Measurements from ENCODE around the gene CCDC57.

CCDC57 gene

GRCh38 chr17:82126556-82127314 is 85.9 kb downstream of the CCDC57 start:
- H3K4me3 Mint-ChIP-seq, result no peak overlapping the region
- DNase-seq (no peak), ATAC-seq (replicated peaks) (no peak)
- no peak overlapping the region for H3K27ac Mint-ChIP-seq
- no peaks in the 10 kb centered on the region for H3K27me3 Mint-ChIP-seq
- peaks cover 0 to 2% of the 10 kb centered on the region in 2 donors for H3K4me1 Mint-ChIP-seq
- no peaks in the 10 kb centered on the region for H3K9me3 Mint-ChIP-seq
- H3K36me3 Mint-ChIP-seq, result peaks cover 6 to 36% of the 10 kb centered on the region in 2 donors

GRCh38 chr17:82124101-82124500 is 88.5 kb downstream of the CCDC57 start:
- Mint-ChIP-seq H3K4me3 (no peak overlapping the region), H3K36me3 (peaks cover 12 to 42% of the 10 kb centered on the region in 2 donors), H3K27me3 (no peaks in the 10 kb centered on the region), H3K4me1 (peaks cover 0 to 2% of the 10 kb centered on the region in 2 donors), H3K9me3 (no peaks in the 10 kb centered on the region), H3K27ac (no peak overlapping the region)
- DNase-seq, result no peak
- ATAC-seq (replicated peaks), result no peak

GRCh38 chr17:82121660-82122629 is 90.7 kb downstream of the CCDC57 start:
- no peak overlapping the region for H3K27ac Mint-ChIP-seq
- ATAC-seq (replicated peaks) (no peak), DNase-seq (no peak)
- H3K4me1 Mint-ChIP-seq, result peaks cover 0 to 2% of the 10 kb centered on the region in 2 donors
- H3K4me3 Mint-ChIP-seq, result no peak overlapping the region
- H3K27me3 Mint-ChIP-seq, result no peaks in the 10 kb centered on the region
- peaks cover 12 to 42% of the 10 kb centered on the region in 2 donors for H3K36me3 Mint-ChIP-seq
- no peaks in the 10 kb centered on the region for H3K9me3 Mint-ChIP-seq

GRCh38 chr17:82121246-82121645 is 91.4 kb downstream of the CCDC57 start:
- Mint-ChIP-seq H3K27me3 (no peaks in the 10 kb centered on the region), H3K9me3 (no peaks in the 10 kb centered on the region), H3K4me1 (peaks cover 0 to 2% of the 10 kb centered on the region in 2 donors), H3K36me3 (peaks cover 12 to 41% of the 10 kb centered on the region in 2 donors), H3K4me3 (no peak overlapping the region), H3K27ac (no peak overlapping the region)
- DNase-seq (no peak), ATAC-seq (replicated peaks) (no peak)

GRCh38 chr17:82120148-82120547 is 92.5 kb downstream of the CCDC57 start:
- Mint-ChIP-seq H3K4me3 (no peak overlapping the region), H3K36me3 (peaks cover 12 to 35% of the 10 kb centered on the region in 2 donors), H3K4me1 (peaks cover 0 to 2% of the 10 kb centered on the region in 2 donors), H3K27ac (no peak overlapping the region), H3K9me3 (no peaks in the 10 kb centered on the region), H3K27me3 (no peaks in the 10 kb centered on the region)
- DNase-seq (no peak), ATAC-seq (replicated peaks) (no peak)

- DNase-seq (no peak), ATAC-seq (replicated peaks) (no peak)
- no peak overlapping the region for H3K27ac Mint-ChIP-seq
- no peaks in the 10 kb centered on the region for H3K27me3 Mint-ChIP-seq
- H3K36me3 Mint-ChIP-seq, result peaks cover 11 to 28% of the 10 kb centered on the region in 2 donors
- no peak overlapping the region for H3K4me3 Mint-ChIP-seq
- H3K9me3 Mint-ChIP-seq, result no peaks in the 10 kb centered on the region
- H3K4me1 Mint-ChIP-seq, result peaks cover 0 to 2% of the 10 kb centered on the region in 2 donors
Observed at GRCh38 chr17:82118815-82119380, 93.7 kb downstream of the CCDC57 start.

- Mint-ChIP-seq H3K9me3 (no peaks in the 10 kb centered on the region), H3K27ac (no peak overlapping the region), H3K27me3 (no peaks in the 10 kb centered on the region), H3K4me3 (no peak overlapping the region), H3K36me3 (peaks cover 13 to 31% of the 10 kb centered on the region in 2 donors), H3K4me1 (peaks cover 0 to 2% of the 10 kb centered on the region in 2 donors)
- DNase-seq (no peak), ATAC-seq (replicated peaks) (no peak)
Observed at GRCh38 chr17:82118168-82118814, 94.4 kb downstream of the CCDC57 start.

- Mint-ChIP-seq H3K36me3 (peaks cover 13 to 26% of the 10 kb centered on the region in 2 donors), H3K27me3 (no peaks in the 10 kb centered on the region), H3K27ac (no peak overlapping the region), H3K4me3 (no peak overlapping the region), H3K4me1 (peaks cover 0 to 2% of the 10 kb centered on the region in 2 donors), H3K9me3 (no peaks in the 10 kb centered on the region)
- ATAC-seq (replicated peaks), result no peak
- no peak for DNase-seq
Observed at GRCh38 chr17:82117139-82118090, 95.2 kb downstream of the CCDC57 start.

- no peak overlapping the region for H3K4me3 Mint-ChIP-seq
- H3K36me3 Mint-ChIP-seq, result peaks cover 12 to 24% of the 10 kb centered on the region in 2 donors
Observed at GRCh38 chr17:82116246-82116645, 96.4 kb downstream of the CCDC57 start.

GRCh38 chr17:82114872-82115271 is 97.8 kb downstream of the CCDC57 start:
- Mint-ChIP-seq H3K27ac (no peak overlapping the region), H3K4me1 (no peaks in the 10 kb centered on the region), H3K9me3 (no peaks in the 10 kb centered on the region), H3K4me3 (no peak overlapping the region), H3K27me3 (no peaks in the 10 kb centered on the region), H3K36me3 (peaks cover 12 to 24% of the 10 kb centered on the region in 2 donors)
- no peak for ATAC-seq (replicated peaks)
- DNase-seq, result no peak

More at GRCh38 chr17:82116246-82116645, 96.4 kb downstream of the CCDC57 start:
- ATAC-seq (replicated peaks), result no peak
- H3K27me3 Mint-ChIP-seq, result no peaks in the 10 kb centered on the region
- no peaks in the 10 kb centered on the region for H3K9me3 Mint-ChIP-seq
- no peak for DNase-seq
- H3K4me1 Mint-ChIP-seq, result no peaks in the 10 kb centered on the region
- no peak overlapping the region for H3K27ac Mint-ChIP-seq

GRCh38 chr17:82114447-82114846 is 98.2 kb downstream of the CCDC57 start:
- no peaks in the 10 kb centered on the region for H3K9me3 Mint-ChIP-seq
- ATAC-seq (replicated peaks), result no peak
- H3K36me3 Mint-ChIP-seq, result peaks cover 9 to 20% of the 10 kb centered on the region in 2 donors
- H3K27me3 Mint-ChIP-seq, result no peaks in the 10 kb centered on the region
- H3K27ac Mint-ChIP-seq, result no peak overlapping the region
- no peaks in the 10 kb centered on the region for H3K4me1 Mint-ChIP-seq
- DNase-seq, result no peak
- no peak overlapping the region for H3K4me3 Mint-ChIP-seq

- H3K27me3 Mint-ChIP-seq, result no peaks in the 10 kb centered on the region
- no peak overlapping the region for H3K27ac Mint-ChIP-seq
- no peaks in the 10 kb centered on the region for H3K9me3 Mint-ChIP-seq
Observed at GRCh38 chr17:82113941-82114340, 98.7 kb downstream of the CCDC57 start.

GRCh38 chr17:82113422-82113821 is 99.2 kb downstream of the CCDC57 start:
- H3K27me3 Mint-ChIP-seq, result no peaks in the 10 kb centered on the region
- ATAC-seq (replicated peaks) (no peak), DNase-seq (no peak)
- no peaks in the 10 kb centered on the region for H3K4me1 Mint-ChIP-seq
- no peak overlapping the region for H3K27ac Mint-ChIP-seq
- H3K4me3 Mint-ChIP-seq, result no peak overlapping the region
- no peaks in the 10 kb centered on the region for H3K9me3 Mint-ChIP-seq
- peaks cover 6 to 18% of the 10 kb centered on the region in 2 donors for H3K36me3 Mint-ChIP-seq

More at GRCh38 chr17:82113941-82114340, 98.7 kb downstream of the CCDC57 start:
- no peaks in the 10 kb centered on the region for H3K4me1 Mint-ChIP-seq
- ATAC-seq (replicated peaks) (no peak), DNase-seq (no peak)
- H3K36me3 Mint-ChIP-seq, result peaks cover 6 to 18% of the 10 kb centered on the region in 2 donors
- no peak overlapping the region for H3K4me3 Mint-ChIP-seq

Measured in stimulated activated naive B cell treated with anti-CD40 and anti-IgM and Interleukin-4, amounts not matched to agents 10 μg/mL and 1 μg/mL and 100 μg/mL, for 72 hours (primary cell).